Subcutaneous preadipocyte (primary cell): ENCODE measurements around the gene IFNK. TPM values are rescaled to one million over a fixed set of nuclear protein-coding genes. Genes with fewer than 3 reads are reported as not detected.

Experiments
- total RNA-seq: library from RNA; depleted of rRNA; stranded (reverse); fragments of >200 nt; gene quantifications from 2 replicates; pipeline ENCODE4 v1.2.3, GENCODE V29; 2012

The IFNK gene, protein sequence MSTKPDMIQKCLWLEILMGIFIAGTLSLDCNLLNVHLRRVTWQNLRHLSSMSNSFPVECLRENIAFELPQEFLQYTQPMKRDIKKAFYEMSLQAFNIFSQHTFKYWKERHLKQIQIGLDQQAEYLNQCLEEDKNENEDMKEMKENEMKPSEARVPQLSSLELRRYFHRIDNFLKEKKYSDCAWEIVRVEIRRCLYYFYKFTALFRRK
- total RNA-seq = not detected in 2 replicates

DNA sequence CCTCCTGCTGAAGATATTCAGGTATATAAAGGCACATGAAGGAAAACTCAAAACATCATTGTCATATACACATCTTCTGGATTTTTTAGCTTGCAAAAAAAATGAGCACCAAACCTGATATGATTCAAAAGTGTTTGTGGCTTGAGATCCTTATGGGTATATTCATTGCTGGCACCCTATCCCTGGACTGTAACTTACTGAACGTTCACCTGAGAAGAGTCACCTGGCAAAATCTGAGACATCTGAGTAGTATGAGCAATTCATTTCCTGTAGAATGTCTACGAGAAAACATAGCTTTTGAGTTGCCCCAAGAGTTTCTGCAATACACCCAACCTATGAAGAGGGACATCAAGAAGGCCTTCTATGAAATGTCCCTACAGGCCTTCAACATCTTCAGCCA, at the start of gene IFNK:
Gene IFNK, plus strand, starts transcription at position 55 of the 400 bp plus-strand sequence. Its CDS starts 47 bp downstream, at position 102.

DNA sequence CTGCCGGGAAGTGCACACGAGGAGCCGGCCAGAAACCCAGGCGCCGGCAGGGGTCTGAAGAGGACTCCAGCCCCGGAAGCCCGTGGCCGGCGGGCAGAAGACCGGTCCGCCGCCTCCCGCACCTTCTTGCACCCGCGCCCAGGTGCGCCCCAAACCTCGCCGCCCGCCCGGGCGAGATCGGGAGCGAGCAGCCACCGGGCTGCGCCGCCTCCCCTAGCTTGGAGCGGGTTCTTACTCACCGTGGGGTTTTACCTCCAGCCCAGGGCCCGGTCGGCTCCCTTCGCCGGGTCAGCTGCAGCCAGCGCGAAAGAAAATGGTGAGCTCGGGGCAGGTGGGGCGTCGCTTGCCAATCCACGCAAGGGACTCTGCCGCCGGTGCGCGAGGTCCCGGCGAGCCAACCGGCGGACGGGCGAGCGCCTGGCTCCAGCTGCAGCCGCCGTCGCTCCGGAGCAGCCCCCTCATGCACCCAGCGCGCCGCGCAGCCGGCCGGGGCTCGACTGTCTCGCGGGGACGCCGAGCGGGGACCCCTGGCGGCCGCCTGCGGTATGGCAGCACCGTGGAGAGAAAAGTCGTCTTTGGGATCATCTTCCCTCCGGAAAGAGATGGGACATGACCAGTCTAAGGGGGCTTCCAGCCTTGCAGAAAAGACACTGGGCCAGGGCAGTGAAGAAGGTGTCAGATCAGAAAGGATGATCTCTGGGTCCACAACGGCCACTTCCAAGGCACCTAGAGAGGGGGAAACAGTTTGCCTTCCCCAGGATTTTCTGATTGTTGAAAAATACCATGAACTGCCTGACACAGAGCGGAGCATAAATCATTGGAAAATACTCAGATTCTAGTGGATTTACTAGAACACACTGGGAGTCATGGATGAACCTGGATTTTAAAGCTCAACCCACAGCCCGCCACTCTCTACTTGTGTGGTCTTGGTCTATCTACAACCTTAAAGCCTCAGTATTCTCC, 5.5 kb downstream of the IFNK start, which contains the start of gene MOB3B:
Gene MOB3B, minus strand, starts transcription at position 499 of the 963 bp plus-strand sequence. CDS start 74,264 bp downstream, outside the sequence.

DNA sequence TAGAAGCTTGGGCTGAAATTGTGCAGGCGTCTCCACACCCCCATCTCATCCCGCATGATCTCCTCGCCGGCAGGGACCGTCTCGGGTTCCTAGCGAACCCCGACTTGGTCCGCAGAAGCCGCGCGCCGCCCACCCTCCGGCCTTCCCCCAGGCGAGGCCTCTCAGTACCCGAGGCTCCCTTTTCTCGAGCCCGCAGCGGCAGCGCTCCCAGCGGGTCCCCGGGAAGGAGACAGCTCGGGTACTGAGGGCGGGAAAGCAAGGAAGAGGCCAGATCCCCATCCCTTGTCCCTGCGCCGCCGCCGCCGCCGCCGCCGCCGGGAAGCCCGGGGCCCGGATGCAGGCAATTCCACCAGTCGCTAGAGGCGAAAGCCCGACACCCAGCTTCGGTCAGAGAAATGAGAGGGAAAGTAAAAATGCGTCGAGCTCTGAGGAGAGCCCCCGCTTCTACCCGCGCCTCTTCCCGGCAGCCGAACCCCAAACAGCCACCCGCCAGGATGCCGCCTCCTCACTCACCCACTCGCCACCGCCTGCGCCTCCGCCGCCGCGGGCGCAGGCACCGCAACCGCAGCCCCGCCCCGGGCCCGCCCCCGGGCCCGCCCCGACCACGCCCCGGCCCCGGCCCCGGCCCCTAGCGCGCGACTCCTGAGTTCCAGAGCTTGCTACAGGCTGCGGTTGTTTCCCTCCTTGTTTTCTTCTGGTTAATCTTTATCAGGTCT, 49.0 kb downstream of the IFNK start, which contains the start of gene C9orf72:
Gene C9orf72, minus strand, starts transcription at position 564 of the 716 bp plus-strand sequence. CDS start 6,361 bp downstream, outside the sequence.

Other genes starting within 250 kb of the IFNK start
- not detected in 2 replicates for gene EQTN, start 227.1 kb upstream of the IFNK start, total RNA-seq
- under 0.01 TPM in 2 replicates for gene MOB3B, start 5.5 kb downstream of the IFNK start, total RNA-seq
- 7.0 and 7.7 TPM in 2 replicates for gene C9orf72, start 49.2 kb downstream of the IFNK start, total RNA-seq